ENCODE measurements around the gene LRP2.

Gene LRP2

DNA sequence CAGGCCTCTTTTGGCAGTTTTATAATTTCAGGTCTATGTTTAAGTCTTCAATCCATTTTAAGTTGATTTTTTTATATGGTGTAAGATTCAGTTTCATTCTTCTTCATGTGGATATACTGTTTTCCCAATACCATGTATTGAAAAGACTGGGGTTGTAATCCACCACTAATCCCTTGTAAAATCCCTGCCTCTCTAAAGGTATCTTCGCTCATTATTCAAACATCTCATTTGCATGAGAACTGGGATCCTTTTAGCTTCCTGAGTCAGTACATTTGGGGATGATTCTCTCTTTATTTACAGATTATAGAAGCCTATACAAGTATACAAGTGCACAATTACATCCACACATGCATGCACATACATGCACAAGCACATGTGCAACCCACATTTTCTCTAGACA lies 267.7 kb downstream of the LRP2 start:
- Histone ChIP-seq H3K4me3 (ENCODE audit: low read depth, low read length) (no peak overlapping the region), H3K9me3 (ENCODE audit: control insufficient read depth, insufficient read depth, low read depth, low read length) (no peaks in the 10 kb centered on the region), H3K27ac (ENCODE audit: extremely low read depth, low read depth, low read length) (no peak overlapping the region), H3K36me3 (ENCODE audit: control insufficient read depth in 2 of 2, insufficient read depth in 1 of 2, low read length in 2 of 2) (no peaks in the 10 kb centered on the region), H3K4me1 (ENCODE audit: control insufficient read depth, insufficient read depth, low read length) (0 out of 2 replicates have a peak, but pooled peaks cover 3% of the 10 kb centered on the region)
- ChIA-PET POLR2A (no interaction called here), CTCF (interaction anchor here (0.6 kb wide), 2 partner anchors 45 to 298 kb away, joined by 3 read pairs; no protein-coding TSS in a partner anchor)
- TF ChIP-seq, protein P1, sequence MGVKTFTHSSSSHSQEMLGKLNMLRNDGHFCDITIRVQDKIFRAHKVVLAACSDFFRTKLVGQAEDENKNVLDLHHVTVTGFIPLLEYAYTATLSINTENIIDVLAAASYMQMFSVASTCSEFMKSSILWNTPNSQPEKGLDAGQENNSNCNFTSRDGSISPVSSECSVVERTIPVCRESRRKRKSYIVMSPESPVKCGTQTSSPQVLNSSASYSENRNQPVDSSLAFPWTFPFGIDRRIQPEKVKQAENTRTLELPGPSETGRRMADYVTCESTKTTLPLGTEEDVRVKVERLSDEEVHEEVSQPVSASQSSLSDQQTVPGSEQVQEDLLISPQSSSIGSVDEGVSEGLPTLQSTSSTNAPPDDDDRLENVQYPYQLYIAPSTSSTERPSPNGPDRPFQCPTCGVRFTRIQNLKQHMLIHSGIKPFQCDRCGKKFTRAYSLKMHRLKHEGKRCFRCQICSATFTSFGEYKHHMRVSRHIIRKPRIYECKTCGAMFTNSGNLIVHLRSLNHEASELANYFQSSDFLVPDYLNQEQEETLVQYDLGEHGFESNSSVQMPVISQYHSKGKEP (tag by site-specific recombination; IDR thresholded peaks at IDR 0.05), result no peak
- no peak for TF ChIP-seq ZFP69B (tag by site-specific recombination; IDR thresholded peaks at IDR 0.05)
- TF ChIP-seq ZNF174 (tag by site-specific recombination; IDR thresholded peaks at IDR 0.05), result no peak
- no peak for TF ChIP-seq KLF9 (tag by site-specific recombination; IDR thresholded peaks at IDR 0.05; ENCODE audit: low read depth)
- TF ChIP-seq, protein P2, sequence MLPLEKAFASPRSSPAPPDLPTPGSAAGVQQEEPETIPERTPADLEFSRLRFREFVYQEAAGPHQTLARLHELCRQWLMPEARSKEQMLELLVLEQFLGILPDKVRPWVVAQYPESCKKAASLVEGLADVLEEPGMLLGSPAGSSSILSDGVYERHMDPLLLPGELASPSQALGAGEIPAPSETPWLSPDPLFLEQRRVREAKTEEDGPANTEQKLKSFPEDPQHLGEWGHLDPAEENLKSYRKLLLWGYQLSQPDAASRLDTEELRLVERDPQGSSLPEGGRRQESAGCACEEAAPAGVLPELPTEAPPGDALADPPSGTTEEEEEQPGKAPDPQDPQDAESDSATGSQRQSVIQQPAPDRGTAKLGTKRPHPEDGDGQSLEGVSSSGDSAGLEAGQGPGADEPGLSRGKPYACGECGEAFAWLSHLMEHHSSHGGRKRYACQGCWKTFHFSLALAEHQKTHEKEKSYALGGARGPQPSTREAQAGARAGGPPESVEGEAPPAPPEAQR (tag by site-specific recombination; IDR thresholded peaks at IDR 0.05), result no peak
- no peak for TF ChIP-seq ZNF623 (tag by site-specific recombination; IDR thresholded peaks at IDR 0.05)
- no peak for TF ChIP-seq ZNF175 (tag by site-specific recombination; IDR thresholded peaks at IDR 0.05)
- TF ChIP-seq ZNF341 (tag by site-specific recombination; IDR thresholded peaks at IDR 0.05; ENCODE audit: low read depth), result no peak

DNA sequence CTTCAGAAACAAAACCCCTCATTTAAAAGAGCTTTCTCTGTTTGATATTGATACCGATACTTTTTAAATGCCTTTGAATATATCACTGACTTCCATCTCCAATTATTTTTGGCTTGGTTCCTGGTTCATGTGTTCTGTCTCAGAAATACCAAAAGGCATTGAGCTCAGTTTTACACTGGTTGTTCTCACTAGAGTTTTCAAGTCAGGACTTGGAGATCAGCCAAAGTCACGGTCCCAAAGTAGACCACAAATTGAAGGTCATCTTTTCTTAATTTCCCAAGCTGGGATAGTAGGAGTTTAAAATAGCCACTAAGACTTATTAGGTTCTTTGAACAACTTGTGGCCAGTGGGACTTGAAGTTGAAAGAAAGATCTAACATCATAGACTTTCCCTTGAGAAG lies 268.8 kb downstream of the LRP2 start:
- ChIA-PET CTCF (interaction anchor here (0.5 to 0.8 kb wide), 4 partner anchors 8 to 195 kb away, joined by 3 to 4 read pairs (median 3); no protein-coding TSS in a partner anchor), POLR2A (no interaction called here)
- 0 out of 2 replicates have a peak, but pooled peaks cover 3% of the 10 kb centered on the region for H3K4me1 ChIP-seq (ENCODE audit: control insufficient read depth, insufficient read depth, low read length)

More for the DNA sequence above, 268.8 kb downstream of the LRP2 start:
- no peaks in the 10 kb centered on the region for H3K36me3 ChIP-seq (ENCODE audit: control insufficient read depth in 2 of 2, insufficient read depth in 1 of 2, low read length in 2 of 2)
- no peak for TF ChIP-seq ZNF302 (tag by site-specific recombination; IDR thresholded peaks at IDR 0.05; ENCODE audit: low read depth)
- TF ChIP-seq KLF1 (tag by site-specific recombination; IDR thresholded peaks at IDR 0.05), result no peak
- TF ChIP-seq ZNF175 (tag by site-specific recombination; IDR thresholded peaks at IDR 0.05), result no peak
- TF ChIP-seq, protein P3, sequence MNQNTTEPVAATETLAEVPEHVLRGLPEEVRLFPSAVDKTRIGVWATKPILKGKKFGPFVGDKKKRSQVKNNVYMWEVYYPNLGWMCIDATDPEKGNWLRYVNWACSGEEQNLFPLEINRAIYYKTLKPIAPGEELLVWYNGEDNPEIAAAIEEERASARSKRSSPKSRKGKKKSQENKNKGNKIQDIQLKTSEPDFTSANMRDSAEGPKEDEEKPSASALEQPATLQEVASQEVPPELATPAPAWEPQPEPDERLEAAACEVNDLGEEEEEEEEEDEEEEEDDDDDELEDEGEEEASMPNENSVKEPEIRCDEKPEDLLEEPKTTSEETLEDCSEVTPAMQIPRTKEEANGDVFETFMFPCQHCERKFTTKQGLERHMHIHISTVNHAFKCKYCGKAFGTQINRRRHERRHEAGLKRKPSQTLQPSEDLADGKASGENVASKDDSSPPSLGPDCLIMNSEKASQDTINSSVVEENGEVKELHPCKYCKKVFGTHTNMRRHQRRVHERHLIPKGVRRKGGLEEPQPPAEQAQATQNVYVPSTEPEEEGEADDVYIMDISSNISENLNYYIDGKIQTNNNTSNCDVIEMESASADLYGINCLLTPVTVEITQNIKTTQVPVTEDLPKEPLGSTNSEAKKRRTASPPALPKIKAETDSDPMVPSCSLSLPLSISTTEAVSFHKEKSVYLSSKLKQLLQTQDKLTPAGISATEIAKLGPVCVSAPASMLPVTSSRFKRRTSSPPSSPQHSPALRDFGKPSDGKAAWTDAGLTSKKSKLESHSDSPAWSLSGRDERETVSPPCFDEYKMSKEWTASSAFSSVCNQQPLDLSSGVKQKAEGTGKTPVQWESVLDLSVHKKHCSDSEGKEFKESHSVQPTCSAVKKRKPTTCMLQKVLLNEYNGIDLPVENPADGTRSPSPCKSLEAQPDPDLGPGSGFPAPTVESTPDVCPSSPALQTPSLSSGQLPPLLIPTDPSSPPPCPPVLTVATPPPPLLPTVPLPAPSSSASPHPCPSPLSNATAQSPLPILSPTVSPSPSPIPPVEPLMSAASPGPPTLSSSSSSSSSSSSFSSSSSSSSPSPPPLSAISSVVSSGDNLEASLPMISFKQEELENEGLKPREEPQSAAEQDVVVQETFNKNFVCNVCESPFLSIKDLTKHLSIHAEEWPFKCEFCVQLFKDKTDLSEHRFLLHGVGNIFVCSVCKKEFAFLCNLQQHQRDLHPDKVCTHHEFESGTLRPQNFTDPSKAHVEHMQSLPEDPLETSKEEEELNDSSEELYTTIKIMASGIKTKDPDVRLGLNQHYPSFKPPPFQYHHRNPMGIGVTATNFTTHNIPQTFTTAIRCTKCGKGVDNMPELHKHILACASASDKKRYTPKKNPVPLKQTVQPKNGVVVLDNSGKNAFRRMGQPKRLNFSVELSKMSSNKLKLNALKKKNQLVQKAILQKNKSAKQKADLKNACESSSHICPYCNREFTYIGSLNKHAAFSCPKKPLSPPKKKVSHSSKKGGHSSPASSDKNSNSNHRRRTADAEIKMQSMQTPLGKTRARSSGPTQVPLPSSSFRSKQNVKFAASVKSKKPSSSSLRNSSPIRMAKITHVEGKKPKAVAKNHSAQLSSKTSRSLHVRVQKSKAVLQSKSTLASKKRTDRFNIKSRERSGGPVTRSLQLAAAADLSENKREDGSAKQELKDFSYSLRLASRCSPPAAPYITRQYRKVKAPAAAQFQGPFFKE (tag by site-specific recombination; IDR thresholded peaks at IDR 0.05; ENCODE audit: borderline replicate concordance), result no peak
- TF ChIP-seq YY1 (tag by site-specific recombination; IDR thresholded peaks at IDR 0.05), result no peak
- no peak for TF ChIP-seq ZNF155 (tag by site-specific recombination; IDR thresholded peaks at IDR 0.05)
- no peaks in the 10 kb centered on the region for H3K9me3 ChIP-seq (ENCODE audit: control insufficient read depth, insufficient read depth, low read depth, low read length)
- H3K4me3 ChIP-seq (ENCODE audit: low read depth, low read length), result no peak overlapping the region
- no peak overlapping the region for H3K27ac ChIP-seq (ENCODE audit: extremely low read depth, low read depth, low read length)

Measured in HEK293 (cell line).